SK-N-SH treated with all-trans-retinoic acid at 6 μM for 48 hours (cell line): ENCODE data around the gene KIRREL3.

Experiments used
- ATAC-seq: fragments of 200-7000 bp; cut with Tn5 transposase; 3 replicates; pipeline ENCODE4 v1.9.1; 2020; ENCODE audit warnings: mild to moderate bottlenecking, moderate library complexity
- ARNTL ChIP-seq: fragments of 450-650 bp; formaldehyde crosslinking; IDR thresholded peaks from 2 replicates; pipeline ENCODE4 v1.5.0; 2020; ENCODE audit warnings: low read depth, mild to moderate bottlenecking, moderate library complexity, borderline replicate concordance
- BACH2 ChIP-seq: fragments of 250-450 bp; sonication (Bioruptor Pico); IDR thresholded peaks from 2 replicates; pipeline ENCODE4 v1.9.0; 2021; ENCODE audit warnings: mild to moderate bottlenecking, borderline replicate concordance
- CREB5 ChIP-seq: fragments of 250-450 bp; sonication (Bioruptor Pico); IDR thresholded peaks from 2 replicates; pipeline ENCODE4 v1.5.1; 2020; ENCODE audit warnings: low read depth, mild to moderate bottlenecking, moderate library complexity
- CSDC2 ChIP-seq: fragments of 250-450 bp; sonication (Bioruptor Pico); IDR thresholded peaks from 2 replicates; pipeline ENCODE4 v1.5.0; 2020; ENCODE audit warnings: mild to moderate bottlenecking, moderate library complexity
- CSRNP3 ChIP-seq: fragments of 250-450 bp; sonication (Bioruptor Pico); IDR thresholded peaks from 2 replicates; pipeline ENCODE4 v1.5.1; 2021; ENCODE audit warnings: mild to moderate bottlenecking, moderate library complexity
- ESRRG ChIP-seq: fragments of 250-450 bp; sonication (Bioruptor Pico); IDR thresholded peaks from 2 replicates; pipeline ENCODE4 v1.6.1; 2021; ENCODE audit warnings: mild to moderate bottlenecking
- GLIS3 ChIP-seq: fragments of 250-450 bp; sonication (Bioruptor Pico); IDR thresholded peaks from 2 replicates; pipeline ENCODE4 v1.5.0; 2020; ENCODE audit warnings: mild to moderate bottlenecking, moderate library complexity
- ISL1 ChIP-seq: fragments of 250-450 bp; sonication (Bioruptor Pico); IDR thresholded peaks from 2 replicates; pipeline ENCODE4 v2.1.2; 2022; ENCODE audit warnings: mild to moderate bottlenecking, moderate library complexity
- OSR1 ChIP-seq: fragments of 250-450 bp; sonication (Bioruptor Pico); IDR thresholded peaks from 2 replicates; pipeline ENCODE4 v1.8.0; 2022; ENCODE audit warnings: moderate library complexity, mild to moderate bottlenecking, inconsistent platforms
- PATZ1 ChIP-seq: fragments of 250-450 bp; sonication (Bioruptor Pico); IDR thresholded peaks from 2 replicates; pipeline ENCODE4 v1.8.0; 2020; ENCODE audit warnings: mild to moderate bottlenecking, moderate library complexity, borderline replicate concordance
- POU6F1 ChIP-seq: fragments of 250-450 bp; sonication (Bioruptor Pico); IDR thresholded peaks from 2 replicates; pipeline ENCODE4 v1.8.0; 2021; ENCODE audit warnings: low read depth, mild to moderate bottlenecking, moderate library complexity, borderline replicate concordance
- PPARA ChIP-seq: fragments of 250-450 bp; sonication (Bioruptor Pico); IDR thresholded peaks from 2 replicates; pipeline ENCODE4 v1.5.0; 2020; ENCODE audit warnings: mild to moderate bottlenecking, borderline replicate concordance
- TCF4 ChIP-seq: fragments of 250-450 bp; sonication (Bioruptor Pico); IDR thresholded peaks from 2 replicates; pipeline ENCODE4 v1.8.0; 2021; ENCODE audit warnings: mild to moderate bottlenecking, moderate library complexity, borderline replicate concordance
- TOX ChIP-seq: fragments of 250-450 bp; sonication (Bioruptor Pico); IDR thresholded peaks from 2 replicates; pipeline ENCODE4 v1.8.0; 2021; ENCODE audit warnings: mild to moderate bottlenecking, moderate library complexity, borderline replicate concordance
- TSHZ2 ChIP-seq: fragments of 250-450 bp; sonication (Bioruptor Pico); IDR thresholded peaks from 2 replicates; pipeline ENCODE4 v1.5.0; 2020; ENCODE audit warnings: mild to moderate bottlenecking, moderate library complexity
- ZC3H10 ChIP-seq: fragments of 250-450 bp; sonication (Bioruptor Pico); IDR thresholded peaks from 2 replicates; pipeline ENCODE4 v1.5.1; 2021; ENCODE audit warnings: mild to moderate bottlenecking, moderate library complexity
- ZFP3 ChIP-seq: fragments of 250-450 bp; sonication (Bioruptor Pico); IDR thresholded peaks from 2 replicates; pipeline ENCODE4 v1.5.0; 2020; ENCODE audit warnings: mild to moderate bottlenecking, moderate library complexity
- ZFP30 ChIP-seq: fragments of 450-650 bp; formaldehyde crosslinking; IDR thresholded peaks from 2 replicates; pipeline ENCODE4 v1.5.0; 2022; ENCODE audit warnings: mild to moderate bottlenecking, moderate library complexity
- ZNF565 ChIP-seq: fragments of 450-650 bp; formaldehyde crosslinking; conservative IDR thresholded peaks from 2 replicates; pipeline ENCODE4 v1.5.0; 2020; ENCODE audit warnings: low read depth, mild to moderate bottlenecking, moderate library complexity
- ZNF70 ChIP-seq: fragments of 450-650 bp; formaldehyde crosslinking; IDR thresholded peaks from 2 replicates; pipeline ENCODE4 v1.5.0; 2020; ENCODE audit warnings: mild to moderate bottlenecking, moderate library complexity
- ZNF8 ChIP-seq: fragments of 450-650 bp; formaldehyde crosslinking; IDR thresholded peaks from 2 replicates; pipeline ENCODE4 v1.5.0; 2020; ENCODE audit warnings: mild to moderate bottlenecking, moderate library complexity

Gene KIRREL3

GRCh38 chr11:126660321-126660720, 340.2 kb downstream of the KIRREL3 start:
- TF ChIP-seq ZNF8 (CRISPR knock-in tag) (no peak), ZNF70 (CRISPR knock-in tag) (no peak), GLIS3 (no peak), ZFP30 (CRISPR knock-in tag) (no peak), TSHZ2 (CRISPR knock-in tag) (no peak), ZC3H10 (CRISPR knock-in tag) (no peak), ZNF565 (CRISPR knock-in tag) (no peak), ISL1 (no peak), PATZ1 (CRISPR knock-in tag) (no peak), TCF4 (no peak), CSRNP3 (CRISPR knock-in tag) (no peak), TOX (no peak), CSDC2 (no peak), ZFP3 (CRISPR knock-in tag) (no peak), POU6F1 (CRISPR knock-in tag) (no peak)
- no peak for ATAC-seq

GRCh38 chr11:126658306-126659056, 342.1 kb downstream of the KIRREL3 start:
- TF ChIP-seq CSRNP3 (CRISPR knock-in tag) (no peak), ISL1 (no peak), CSDC2 (no peak), ZFP30 (CRISPR knock-in tag) (no peak), ZC3H10 (CRISPR knock-in tag) (no peak), CREB5 (CRISPR knock-in tag) (no peak), BACH2 (CRISPR knock-in tag) (no peak), POU6F1 (CRISPR knock-in tag) (no peak), ARNTL (CRISPR knock-in tag) (no peak), ZNF565 (CRISPR knock-in tag) (no peak), OSR1 (CRISPR knock-in tag) (no peak), ESRRG (CRISPR knock-in tag) (no peak), PPARA (no peak)
- TF ChIP-seq, all 23 proteins: peak for 0
- no peak for ATAC-seq
